GM19351 (cell line): ENCODE data around the gene CLEC9A.

ENCODE experiments used
- ATAC-seq: cut with Tn5 transposase; IDR thresholded peaks from one replicate; pipeline ENCODE4 v1.9.1; 2021; ENCODE audit warnings: mild to moderate bottlenecking, moderate library complexity; ENCODE audit not compliant: unreplicated experiment

Gene CLEC9A

DNA sequence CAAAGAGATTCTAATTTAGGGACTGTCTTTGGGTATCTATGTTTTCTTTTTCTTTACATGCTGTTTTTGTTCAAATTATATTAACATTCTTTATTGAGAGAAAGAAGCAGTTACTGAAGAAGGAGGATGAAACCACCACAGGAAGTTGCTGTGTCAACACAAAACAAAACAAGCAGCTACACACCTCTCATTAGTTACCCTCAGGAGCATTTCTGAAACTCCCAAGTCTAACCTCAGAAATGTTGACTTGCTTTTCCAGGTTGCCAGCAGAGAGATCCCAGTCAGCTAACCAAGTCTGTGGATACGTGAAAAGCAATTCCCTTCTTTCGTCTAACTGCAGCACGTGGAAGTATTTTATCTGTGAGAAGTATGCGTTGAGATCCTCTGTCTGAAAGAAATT lies 34.8 kb downstream of the CLEC9A start:
- no peak for ATAC-seq

DNA sequence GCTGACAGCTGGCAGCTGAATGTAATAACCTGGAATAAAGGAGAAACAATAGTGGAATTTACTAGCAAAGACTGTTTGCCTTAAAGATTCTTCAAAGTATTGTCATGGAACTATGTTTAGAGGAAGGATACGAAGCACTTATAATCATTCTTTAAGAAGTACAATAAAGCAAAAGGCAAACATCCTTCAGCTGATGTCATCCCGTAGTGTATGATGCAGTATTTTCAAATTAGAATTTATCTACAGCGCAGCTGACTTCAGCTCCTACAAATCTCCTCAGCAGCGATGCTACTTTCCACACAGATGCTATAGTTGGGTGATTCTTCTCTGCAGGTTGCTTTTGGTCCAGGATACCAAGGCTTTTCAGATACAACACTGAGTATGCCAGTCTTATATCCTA lies 36.8 kb downstream of the CLEC9A start:
- ATAC-seq, result no peak

GRCh38 chr12:10067942-10068341 lies 37.5 kb downstream of the CLEC9A start:
- ATAC-seq, result no peak

- ATAC-seq, result no peak
Measured at GRCh38 chr12:10068644-10069043, 38.2 kb downstream of the CLEC9A start.

GRCh38 chr12:10069099-10069498 lies 38.6 kb downstream of the CLEC9A start:
- ATAC-seq, result no peak

GRCh38 chr12:10069976-10070375 lies 39.5 kb downstream of the CLEC9A start:
- no peak for ATAC-seq

GRCh38 chr12:10070380-10070779 lies 39.9 kb downstream of the CLEC9A start:
- ATAC-seq, result no peak

GRCh38 chr12:10072131-10072530 lies 41.6 kb downstream of the CLEC9A start:
- ATAC-seq, result no peak

GRCh38 chr12:10073261-10073660 lies 42.8 kb downstream of the CLEC9A start:
- ATAC-seq, result no peak

DNA sequence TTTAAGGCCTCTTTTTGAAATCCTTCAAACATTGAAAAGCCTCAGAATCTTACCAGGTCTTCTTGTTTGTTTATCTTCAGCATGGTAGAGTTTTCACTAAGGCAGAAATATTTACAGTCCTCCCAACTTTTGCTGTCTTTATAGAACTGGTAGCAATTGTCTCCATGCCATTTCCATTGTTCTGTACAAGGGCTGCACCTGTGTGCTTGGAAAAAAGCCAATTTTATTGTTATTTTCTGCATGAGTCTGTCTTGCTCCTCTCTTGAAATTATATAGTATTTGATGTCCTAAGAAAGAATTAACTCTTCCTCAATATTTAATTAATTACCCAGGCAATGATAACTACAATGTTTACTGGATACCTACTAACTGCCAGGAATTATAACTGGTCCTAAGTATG lies 45.0 kb downstream of the CLEC9A start:
- ATAC-seq, result no peak

- ATAC-seq, result no peak
Measured at GRCh38 chr12:10082117-10082874, 51.8 kb downstream of the CLEC9A start.

DNA sequence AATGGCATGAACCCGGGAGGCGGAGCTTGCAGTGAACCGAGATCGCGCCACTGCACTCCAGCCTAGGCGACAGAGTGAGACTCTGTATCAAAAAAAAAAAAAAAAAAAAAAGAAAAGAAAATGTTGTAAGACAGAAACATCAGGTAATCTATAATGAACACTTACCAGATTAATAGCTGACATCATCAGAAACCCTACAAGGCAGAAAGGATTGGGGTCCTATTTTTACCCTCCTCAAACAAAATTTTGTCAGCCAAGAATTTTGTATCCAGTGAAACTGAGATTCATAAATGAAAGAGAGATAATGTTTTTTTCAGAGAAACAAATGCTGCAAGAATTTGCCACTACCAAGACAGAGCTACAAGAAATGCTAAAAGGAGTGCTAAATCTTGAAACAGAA lies 54.3 kb downstream of the CLEC9A start:
- no peak for ATAC-seq

DNA sequence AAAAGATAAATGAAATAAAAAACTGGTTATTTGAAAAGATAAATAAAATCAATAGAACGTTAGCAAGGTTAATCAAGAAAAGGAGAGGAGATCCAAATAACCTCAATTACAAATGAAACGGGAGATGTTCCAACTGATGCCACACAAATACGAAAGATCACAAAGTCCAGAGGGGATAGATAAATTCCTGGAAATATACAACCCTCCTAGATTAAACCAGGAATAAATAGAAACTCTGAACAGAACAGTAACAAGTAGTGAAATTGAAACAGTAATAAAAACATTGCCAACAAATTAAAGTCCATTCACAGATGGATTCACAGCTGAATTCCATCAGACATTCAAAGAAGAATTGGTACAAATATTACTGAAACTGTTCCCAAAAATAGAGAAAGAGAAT lies 55.9 kb downstream of the CLEC9A start:
- ATAC-seq, result no peak

- no peak for ATAC-seq
Measured at GRCh38 chr12:10088031-10088430, 57.5 kb downstream of the CLEC9A start.

DNA sequence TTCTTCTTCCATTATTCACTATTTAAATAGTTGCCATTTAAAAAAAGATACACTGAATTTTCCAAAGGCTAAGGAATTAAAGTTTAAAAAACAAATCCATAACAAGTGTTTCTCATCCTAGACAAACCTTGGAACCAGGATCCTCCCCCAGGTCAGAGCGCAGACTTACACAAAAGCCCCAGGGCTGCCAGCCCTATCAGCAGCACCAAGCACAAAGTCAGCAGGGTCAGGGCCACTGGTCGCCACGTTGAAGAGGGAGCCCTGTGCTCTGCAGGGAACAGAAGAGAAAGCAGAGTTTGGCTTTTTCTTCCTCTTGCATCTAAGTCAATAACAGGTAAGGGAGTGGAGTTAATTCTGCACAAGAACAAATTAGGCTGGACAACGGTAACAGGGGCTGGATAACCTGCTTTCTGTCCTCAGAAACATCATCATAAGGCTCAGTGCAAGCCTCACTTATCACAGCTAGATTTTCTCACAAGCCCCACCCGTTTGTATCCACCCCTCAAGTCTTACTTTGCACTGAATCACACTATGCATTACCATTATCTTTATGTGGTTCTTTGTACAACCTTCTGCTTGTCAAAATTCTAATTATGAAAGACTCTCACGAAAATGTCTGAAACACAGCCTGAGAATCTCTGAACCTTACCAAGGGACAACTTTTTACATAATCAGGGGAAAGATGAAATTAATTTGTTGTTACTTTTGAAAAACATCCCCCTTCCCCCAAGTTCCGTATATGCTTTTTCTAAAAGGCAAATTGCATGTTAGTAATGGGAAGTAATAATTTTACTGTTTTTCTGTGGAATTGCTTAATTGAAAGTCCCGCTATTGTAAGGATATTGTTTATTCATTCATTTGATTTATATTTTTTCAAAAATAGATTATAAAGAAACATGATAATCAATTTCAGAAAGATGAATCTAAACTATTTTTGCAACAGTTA lies 58.7 kb downstream of the CLEC9A start:
- ATAC-seq, result no peak

- ATAC-seq, result no peak
Measured at GRCh38 chr12:10094646-10095395, 64.3 kb downstream of the CLEC9A start.

DNA sequence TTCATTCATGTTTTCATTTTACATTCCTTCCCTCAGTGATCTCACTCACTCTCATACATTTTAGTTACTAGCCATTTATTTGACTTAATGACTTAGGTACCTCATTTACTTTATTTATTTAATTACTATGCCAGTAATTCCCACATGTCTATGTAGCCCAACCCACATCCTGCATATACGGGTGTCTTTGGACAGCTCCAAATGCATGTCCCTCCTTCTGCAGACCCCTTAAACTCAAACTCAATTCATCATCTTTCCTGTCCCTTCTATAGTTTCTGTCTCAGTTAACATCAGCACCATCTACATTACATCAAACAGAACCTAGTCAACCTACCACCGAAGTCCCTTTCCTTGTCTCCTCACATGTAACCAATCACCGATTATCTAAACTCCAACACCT lies 65.5 kb downstream of the CLEC9A start:
- ATAC-seq, result no peak

DNA sequence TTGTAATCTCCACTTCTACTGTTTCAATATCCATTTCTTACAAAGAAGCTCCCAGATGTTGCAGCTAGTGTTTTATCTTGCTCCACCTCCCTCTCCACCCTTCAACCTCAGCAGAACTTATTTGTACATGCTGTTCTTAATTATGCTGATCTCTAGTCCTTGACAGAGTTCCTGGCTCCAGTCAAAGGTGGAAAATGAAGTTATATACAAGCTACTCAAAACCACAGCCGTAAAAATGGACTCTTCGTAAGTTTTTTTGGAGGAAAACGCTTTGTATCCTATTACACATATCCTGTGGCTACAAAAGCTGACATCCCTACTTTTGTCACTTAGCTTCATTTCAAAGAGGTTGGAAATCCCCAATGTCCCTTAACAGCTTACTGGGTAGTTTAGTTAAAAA lies 67.0 kb downstream of the CLEC9A start:
- no peak for ATAC-seq

DNA sequence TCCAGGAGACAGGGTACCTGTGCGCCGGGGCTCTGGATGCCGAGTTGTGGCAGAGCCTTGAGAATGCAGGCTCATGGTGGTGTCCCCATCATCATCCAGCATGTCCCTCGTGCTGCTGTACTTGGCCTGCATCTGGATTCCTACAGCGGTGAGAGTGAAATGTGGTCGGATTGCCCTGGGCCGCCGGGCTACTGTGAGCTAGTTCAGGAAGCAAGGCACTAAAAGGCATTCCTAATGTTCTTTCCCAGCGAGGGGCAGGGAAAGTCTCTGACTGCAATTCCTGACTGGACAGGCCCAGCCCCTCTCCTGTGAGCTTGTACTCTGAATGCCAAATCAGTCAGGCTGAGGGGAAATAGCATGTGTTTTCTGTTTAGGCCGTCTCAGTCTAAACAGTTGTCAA lies 68.3 kb downstream of the CLEC9A start, which contains the start of gene CLEC1A:
Gene CLEC1A (minus strand): TSS at position 195 of the 400 bp plus-strand sequence. CDS start 63 bp downstream, at position 132.
- ATAC-seq, result no peak

GRCh38 chr12:10101042-10101579 lies 70.6 kb downstream of the CLEC9A start:
- ATAC-seq, result no peak

DNA sequence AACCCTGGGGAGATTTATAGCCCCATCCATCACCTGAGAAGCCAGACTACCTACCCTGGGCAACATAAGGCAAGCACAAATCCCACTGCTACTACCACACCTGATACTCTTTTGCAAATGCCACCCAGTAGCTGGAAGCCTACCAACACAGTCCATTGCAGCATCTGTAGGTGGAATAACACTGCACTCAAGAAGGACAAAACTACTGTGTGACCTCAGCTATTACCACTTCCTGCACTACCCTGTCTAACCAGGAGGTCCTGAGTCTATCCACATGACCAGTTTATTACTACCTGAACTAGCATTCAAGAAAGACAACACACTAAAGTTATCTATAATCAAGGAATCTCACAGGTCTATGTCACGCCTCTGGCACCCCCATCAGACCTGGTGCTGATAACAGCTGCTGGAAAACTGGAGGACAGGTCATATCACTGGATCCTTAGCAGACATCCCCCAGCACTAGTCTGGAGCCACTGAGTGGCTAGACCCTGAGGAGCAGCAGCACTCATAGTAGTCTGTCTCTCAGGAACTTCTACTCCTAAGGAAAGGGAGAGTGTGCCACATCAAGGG lies 71.3 kb downstream of the CLEC9A start:
- ATAC-seq, result no peak
